Measurements from ENCODE around the gene GRIN3A. TPM values are rescaled to one million over a fixed set of nuclear protein-coding genes. Genes with fewer than 3 reads are reported as not detected.

The GRIN3A gene
- total and polyA plus RNA-seq, 9 of the 15 experiments (the other 6 are each of a cell fraction or from before 2014, with no cell fraction given): 0.01 to 0.03 TPM; not detected in 7

DNA sequence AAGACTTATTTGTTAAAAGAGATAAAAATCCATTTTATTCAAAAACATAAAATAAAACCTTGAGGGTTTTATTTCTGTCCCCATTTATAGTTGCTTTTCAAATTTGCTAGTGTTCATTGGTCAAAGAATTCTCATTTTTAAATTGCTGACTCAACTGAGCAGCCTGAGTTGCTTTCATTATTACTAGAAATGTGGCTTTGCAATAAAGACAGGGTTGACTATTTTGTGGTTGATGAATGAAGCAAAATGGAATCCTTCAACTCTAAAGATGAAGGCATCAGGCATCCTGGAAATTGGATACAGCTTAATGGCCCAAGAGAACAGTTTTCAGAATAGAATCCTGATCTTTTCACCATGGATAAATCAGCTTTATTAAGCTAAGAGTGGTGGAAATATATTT is 119.7 kb downstream of the GRIN3A start:
- FAIRE-seq: no peak
- no peaks in the 10 kb centered on the region for H3K36me3 ChIP-seq (ENCODE audit: control insufficient read depth, insufficient read depth, low read length)
- no peak for ATAC-seq
- H3K79me2 ChIP-seq (ENCODE audit: control insufficient read depth, insufficient read depth, low read length): no peaks in the 10 kb centered on the region
- H3K4me3 ChIP-seq: no peak overlapping the region
- intact Hi-C loops (cut with micrococcal nuclease) (no loop called here), in situ Hi-C loops (cut with MboI) (no loop called here)
- no peaks in the 10 kb centered on the region for H3K9me3 ChIP-seq (replicated peaks; ENCODE audit: control insufficient read depth, insufficient read depth, low read depth, low read length)
- H3K4me2 ChIP-seq (ENCODE audit: insufficient read depth, low read length): no peak overlapping the region
- H3K9ac ChIP-seq (ENCODE audit: insufficient read depth in 1 of 2, low read depth in 2 of 2, low read length in 2 of 2): no peak overlapping the region
- peaks cover 0 to 2% of the 10 kb centered on the region in 2 experiments; a peak in 1 of 5 replicates for H3K4me1 ChIP-seq (replicated peaks in 1 of 2; ENCODE audit: control insufficient read depth in 2 of 2, insufficient read depth in 2 of 2, low read length in 2 of 2)
- no peak for DNase-seq (ENCODE audit: extremely low read depth in 1 of 4, low spot score in 3 of 4)
- TF ChIP-seq CBFA2T2 (conservative IDR thresholded peaks at IDR 0.05): no peak
- 0 out of 2 replicates have a peak, but pooled peaks have one; percentile 4 for TF ChIP-seq ZNF316 (IDR thresholded peaks at IDR 0.05)
- no peak overlapping the region for H2AFZ ChIP-seq (ENCODE audit: low read depth, low read length)
- H3K27ac ChIP-seq (ENCODE audit: extremely low read depth, low read depth, low read length): no peak overlapping the region
- CTCF ChIA-PET (ENCODE audit: low intra/inter-chr PET ratio): no interaction called here
- no TSS peak for BruUV-seq (replicated peaks)
- no peaks in the 10 kb centered on the region; a peak in 1 of 5 replicates for H3K27me3 ChIP-seq (ENCODE audit: control insufficient read depth in 2 of 2, insufficient read depth in 2 of 2, low read length in 2 of 2)
- POLR2A ChIA-PET: no interaction called here
- no peaks in the 10 kb centered on the region for H3K9me1 ChIP-seq (ENCODE audit: control insufficient read depth, insufficient read depth, low read length)
- H4K20me1 ChIP-seq (replicated peaks; ENCODE audit: control insufficient read depth, insufficient read depth, low read length): no peaks in the 10 kb centered on the region

DNA sequence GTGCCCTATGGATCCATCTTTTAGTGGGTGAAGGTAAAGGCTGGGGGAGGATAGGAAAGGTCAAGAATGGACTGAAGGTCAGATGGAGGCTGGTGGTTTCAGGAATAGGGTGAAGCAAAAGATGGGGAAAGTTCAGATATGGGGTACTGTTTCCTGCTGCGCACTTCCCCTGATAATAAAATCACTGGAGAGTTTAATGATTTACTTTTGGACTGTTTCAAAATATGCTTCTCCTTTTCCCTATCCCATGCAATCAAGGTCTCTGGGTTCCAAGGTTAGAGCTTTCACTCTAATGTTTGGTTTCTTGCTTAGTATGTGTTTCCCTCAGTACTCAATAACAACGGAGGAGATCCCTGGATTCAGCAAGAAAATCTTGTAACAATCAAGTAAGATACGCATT is 132.9 kb downstream of the GRIN3A start:
- CTCF ChIA-PET (ENCODE audit: low intra/inter-chr PET ratio): no interaction called here
- ATAC-seq: no peak
- BruUV-seq (replicated peaks): no TSS peak
- H3K4me2 ChIP-seq (ENCODE audit: insufficient read depth, low read length): no peak overlapping the region
- DNase-seq (ENCODE audit: extremely low read depth in 1 of 4, low spot score in 3 of 4): no peak
- intact Hi-C loops (cut with micrococcal nuclease) (no loop called here), in situ Hi-C loops (cut with MboI) (no loop called here)
- WGBS (ENCODE audit: insufficient coverage, low coverage, missing lambda C conversion rate): 2% methylated on average over 3 of the region's 3 CpGs
- POLR2A ChIA-PET: no interaction called here
- no peak overlapping the region for H3K9ac ChIP-seq (ENCODE audit: insufficient read depth in 1 of 2, low read depth in 2 of 2, low read length in 2 of 2)
- H3K4me1 ChIP-seq (replicated peaks in 1 of 2; ENCODE audit: control insufficient read depth in 2 of 2, insufficient read depth in 2 of 2, low read length in 2 of 2): no peaks in the 10 kb centered on the region
- no peak overlapping the region for H2AFZ ChIP-seq (ENCODE audit: low read depth, low read length)
- TF ChIP-seq, protein P1, sequence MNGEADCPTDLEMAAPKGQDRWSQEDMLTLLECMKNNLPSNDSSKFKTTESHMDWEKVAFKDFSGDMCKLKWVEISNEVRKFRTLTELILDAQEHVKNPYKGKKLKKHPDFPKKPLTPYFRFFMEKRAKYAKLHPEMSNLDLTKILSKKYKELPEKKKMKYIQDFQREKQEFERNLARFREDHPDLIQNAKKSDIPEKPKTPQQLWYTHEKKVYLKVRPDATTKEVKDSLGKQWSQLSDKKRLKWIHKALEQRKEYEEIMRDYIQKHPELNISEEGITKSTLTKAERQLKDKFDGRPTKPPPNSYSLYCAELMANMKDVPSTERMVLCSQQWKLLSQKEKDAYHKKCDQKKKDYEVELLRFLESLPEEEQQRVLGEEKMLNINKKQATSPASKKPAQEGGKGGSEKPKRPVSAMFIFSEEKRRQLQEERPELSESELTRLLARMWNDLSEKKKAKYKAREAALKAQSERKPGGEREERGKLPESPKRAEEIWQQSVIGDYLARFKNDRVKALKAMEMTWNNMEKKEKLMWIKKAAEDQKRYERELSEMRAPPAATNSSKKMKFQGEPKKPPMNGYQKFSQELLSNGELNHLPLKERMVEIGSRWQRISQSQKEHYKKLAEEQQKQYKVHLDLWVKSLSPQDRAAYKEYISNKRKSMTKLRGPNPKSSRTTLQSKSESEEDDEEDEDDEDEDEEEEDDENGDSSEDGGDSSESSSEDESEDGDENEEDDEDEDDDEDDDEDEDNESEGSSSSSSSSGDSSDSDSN (IDR thresholded peaks at IDR 0.05; ENCODE audit: borderline replicate concordance in 1 of 2, low read depth in 2 of 2, low read length in 2 of 2): no peak
- TF ChIP-seq ETV6 (IDR thresholded peaks at IDR 0.05; ENCODE audit: borderline replicate concordance in 1 of 2, low read depth in 2 of 2, low read length in 1 of 2) (no peak), ETV6 (CRISPR knock-in tag; IDR thresholded peaks at IDR 0.05; ENCODE audit: borderline replicate concordance) (no peak), ZFPM2 (CRISPR knock-in tag; IDR thresholded peaks at IDR 0.05) (no peak), EGR1 (conservative IDR thresholded peaks at IDR 0.05) (no peak), TCF3 (CRISPR knock-in tag; IDR thresholded peaks at IDR 0.05) (no peak), KDM2B (CRISPR knock-in tag; IDR thresholded peaks at IDR 0.05) (no peak), ZSCAN29 (IDR thresholded peaks at IDR 0.05) (no peak), SMARCE1 (IDR thresholded peaks at IDR 0.05) (no peak), CHD2 (IDR thresholded peaks at IDR 0.05; ENCODE audit: low read depth, low read length) (no peak)
- TF ChIP-seq, protein P2, sequence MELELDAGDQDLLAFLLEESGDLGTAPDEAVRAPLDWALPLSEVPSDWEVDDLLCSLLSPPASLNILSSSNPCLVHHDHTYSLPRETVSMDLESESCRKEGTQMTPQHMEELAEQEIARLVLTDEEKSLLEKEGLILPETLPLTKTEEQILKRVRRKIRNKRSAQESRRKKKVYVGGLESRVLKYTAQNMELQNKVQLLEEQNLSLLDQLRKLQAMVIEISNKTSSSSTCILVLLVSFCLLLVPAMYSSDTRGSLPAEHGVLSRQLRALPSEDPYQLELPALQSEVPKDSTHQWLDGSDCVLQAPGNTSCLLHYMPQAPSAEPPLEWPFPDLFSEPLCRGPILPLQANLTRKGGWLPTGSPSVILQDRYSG (tag; conservative IDR thresholded peaks at IDR 0.05; ENCODE audit: low read depth): no peak
- no peak for FAIRE-seq
- H3K36me3 ChIP-seq (ENCODE audit: control insufficient read depth, insufficient read depth, low read length): no peaks in the 10 kb centered on the region
- H3K27me3 ChIP-seq (ENCODE audit: control insufficient read depth in 2 of 2, insufficient read depth in 2 of 2, low read length in 2 of 2): no peaks in the 10 kb centered on the region
- H3K4me3 ChIP-seq: no peak overlapping the region
- H4K20me1 ChIP-seq (replicated peaks; ENCODE audit: control insufficient read depth, insufficient read depth, low read length): peaks cover 3% of the 10 kb centered on the region; the same call in 1 of the 2 replicates
- no peak overlapping the region for H3K27ac ChIP-seq (ENCODE audit: extremely low read depth, low read depth, low read length)
- H3K9me3 ChIP-seq (replicated peaks; ENCODE audit: control insufficient read depth, insufficient read depth, low read depth, low read length): no peaks in the 10 kb centered on the region
- H3K79me2 ChIP-seq (ENCODE audit: control insufficient read depth, insufficient read depth, low read length): no peaks in the 10 kb centered on the region
- H3K9me1 ChIP-seq (ENCODE audit: control insufficient read depth, insufficient read depth, low read length): no peaks in the 10 kb centered on the region
